Cardiac fibroblast (primary cell): ENCODE data around the gene PRKN.

Experiments used
- DNase-seq, 2 donors: peaks; one replicate each; pipeline versions ENCODE4 v3.0.0 to v3.0.0-alpha.2; 2010; ENCODE audit warnings: low read depth in 2 of 2
- H3K4me3 ChIP-seq, 2 donors: replicated peaks in 1 of 2; 1 replicate in 1 of 2; 2 replicates in 1 of 2; pipeline ENCODE4 v1.5.1; 2011; ENCODE audit warnings: low read depth in 2 of 2, low read length in 2 of 2, mild to moderate bottlenecking in 2 of 2, moderate library complexity in 1 of 2
- CTCF ChIP-seq: IDR thresholded peaks from one replicate; pipeline ENCODE4 v1.5.1; 2011; ENCODE audit warnings: low read depth, mild to moderate bottlenecking, low read length, inconsistent platforms

PRKN gene

DNA sequence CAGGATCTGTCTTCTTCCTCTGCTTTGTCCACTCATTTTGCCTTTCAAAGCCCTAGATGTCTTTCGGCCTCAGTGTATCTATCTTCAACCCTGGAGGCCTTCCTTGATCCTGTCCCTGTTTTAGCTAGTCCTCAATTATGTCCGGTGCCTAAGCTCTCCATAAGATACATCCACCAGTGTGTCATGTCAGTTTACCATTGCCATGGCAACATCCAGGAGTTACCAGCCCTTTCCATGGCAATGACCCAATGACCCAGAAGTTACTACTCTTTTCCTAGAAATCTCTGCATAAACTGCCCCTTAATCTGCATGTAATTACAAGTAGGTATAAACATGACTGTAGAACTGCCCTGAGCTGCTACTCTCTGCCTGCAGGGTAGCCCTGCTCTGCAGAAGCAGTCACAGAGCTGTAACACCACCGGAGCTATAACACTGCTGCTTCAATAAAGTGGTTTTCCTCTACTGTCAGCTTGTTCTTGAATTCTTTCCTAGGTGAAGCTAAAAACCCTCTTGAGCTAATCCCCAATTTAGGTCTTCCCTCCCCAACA, 741.6 kb downstream of the PRKN start:
- no peak for TF ChIP-seq CTCF
- H3K4me3 ChIP-seq = no peak overlapping the region
- DNase-seq = no peak

- TF ChIP-seq CTCF = no peak
- no peak for DNase-seq
- no peak overlapping the region for H3K4me3 ChIP-seq
Measured at GRCh38 chr6:161984713-161985112, 742.9 kb downstream of the PRKN start.

DNA sequence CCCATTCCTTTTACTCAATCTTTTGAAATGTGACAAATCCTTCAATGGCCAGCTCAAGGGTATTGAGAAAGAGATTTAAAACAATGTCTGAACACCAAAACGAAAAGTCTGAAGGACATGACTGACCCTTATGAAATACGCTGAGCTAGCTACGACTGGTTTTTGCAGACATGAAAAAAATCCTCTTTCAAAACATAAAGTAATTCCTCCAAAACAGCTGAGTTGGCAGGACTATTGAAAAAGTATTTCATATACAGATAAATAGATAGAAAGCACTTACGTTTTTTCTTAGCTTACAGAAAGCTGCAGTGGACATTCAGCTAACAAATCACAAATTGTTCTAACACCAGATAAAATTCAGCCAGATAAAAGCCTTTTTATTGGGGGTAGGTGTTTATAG, 751.0 kb downstream of the PRKN start:
- no peak overlapping the region for H3K4me3 ChIP-seq
- no peak for TF ChIP-seq CTCF

DNA sequence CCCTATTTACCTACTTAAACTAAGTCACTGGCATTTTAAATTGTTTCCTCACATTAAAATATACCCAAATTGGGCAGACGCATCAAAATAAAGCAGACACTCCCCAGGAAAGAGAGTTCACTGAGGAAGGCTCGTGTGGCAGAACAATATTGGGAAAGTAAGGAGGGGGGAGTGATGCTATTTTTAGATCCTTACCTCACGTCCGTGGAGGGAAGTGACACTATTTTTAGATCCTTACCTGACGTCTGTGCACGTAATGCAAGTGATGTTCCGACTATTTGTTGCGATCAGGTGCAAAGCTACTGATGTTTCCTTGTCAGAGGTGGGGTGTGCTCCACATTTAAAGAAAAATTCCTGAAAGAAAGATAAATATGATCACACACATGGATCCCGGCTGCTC, 754.5 kb downstream of the PRKN start:
- no peak for TF ChIP-seq CTCF
- no peak overlapping the region for H3K4me3 ChIP-seq
- DNase-seq = no peak

More for the DNA sequence above, 751.0 kb downstream of the PRKN start:
- no peak for DNase-seq

DNA sequence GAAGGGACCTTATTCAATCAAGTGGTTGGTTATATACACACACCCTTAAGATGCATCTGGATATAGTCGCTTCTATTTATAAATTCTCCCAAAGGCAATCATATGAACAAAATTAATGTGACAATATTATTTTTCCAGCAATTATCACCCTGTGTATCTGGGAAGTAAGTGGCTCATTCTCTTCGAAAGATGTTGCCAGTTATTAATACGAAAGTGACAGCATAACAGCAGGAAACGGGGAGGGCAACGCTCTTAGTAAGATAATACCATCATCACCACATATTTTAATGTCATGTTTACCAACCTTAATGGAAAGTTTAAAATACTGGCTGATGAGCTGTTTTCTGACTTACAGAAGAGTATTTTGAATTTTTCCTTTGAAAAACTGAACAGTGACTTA, 756.5 kb downstream of the PRKN start:
- no peak for TF ChIP-seq CTCF
- DNase-seq = no peak
- no peak overlapping the region for H3K4me3 ChIP-seq

DNA sequence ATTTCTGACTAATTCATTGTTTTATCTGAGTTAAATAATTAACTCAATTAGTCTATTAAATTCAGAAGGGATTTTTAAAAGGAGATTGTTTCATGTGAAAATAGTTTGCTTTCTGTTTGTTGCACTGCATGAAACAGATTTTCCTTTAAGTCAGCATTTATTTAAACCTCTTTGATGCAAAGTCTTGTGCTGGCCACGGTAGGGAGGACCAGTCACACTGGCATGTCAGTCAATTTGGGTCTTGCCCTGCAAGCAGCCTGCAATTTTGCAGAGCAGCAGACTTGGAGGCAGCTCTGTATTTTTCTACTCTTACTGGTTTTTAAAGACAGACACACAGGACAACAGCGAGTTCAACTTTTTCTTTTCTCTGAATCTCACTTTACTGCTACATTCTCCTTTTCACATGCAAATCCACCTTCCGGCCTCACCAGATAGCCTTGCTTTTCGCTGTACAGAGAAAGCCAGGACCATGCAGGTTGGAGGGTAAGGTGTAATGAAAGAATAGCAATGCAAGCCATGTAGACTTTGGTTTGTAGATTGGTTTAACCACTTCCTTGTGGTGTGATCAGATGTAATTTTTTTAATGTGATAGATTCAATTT, 763.8 kb downstream of the PRKN start:
- TF ChIP-seq CTCF = no peak
- DNase-seq = no peak
- no peak overlapping the region for H3K4me3 ChIP-seq

DNA sequence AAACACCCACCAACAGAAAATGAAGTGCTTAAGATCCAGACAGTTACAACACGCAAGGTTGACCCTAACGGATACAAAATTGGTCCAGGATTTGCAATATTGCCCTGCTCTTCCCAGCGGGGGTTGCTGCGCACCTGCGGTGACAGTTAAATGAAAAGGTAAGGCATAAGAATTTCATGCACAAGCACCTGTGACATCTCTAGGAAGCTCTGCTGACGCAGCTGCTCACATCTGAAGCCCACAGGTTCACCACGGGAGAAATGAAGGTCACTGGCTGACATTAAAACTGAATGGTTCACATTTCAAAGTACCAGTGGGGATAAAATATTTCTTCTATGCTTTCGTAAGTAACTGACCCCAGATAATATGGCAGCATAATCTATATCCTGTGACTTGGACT, 764.4 kb downstream of the PRKN start:
- H3K4me3 ChIP-seq = no peak overlapping the region
- TF ChIP-seq CTCF = no peak
- DNase-seq = no peak
